MG63 (cell line): ENCODE measurements around the gene R3HDM1. TPM values are rescaled to one million over a fixed set of nuclear protein-coding genes. Genes with fewer than 3 reads are reported as not detected.
A peak's percentile ranks its signal among the peaks of the same experiment; 100 is the strongest.

Experiments used
- DNase-seq: peaks from one replicate; pipeline ENCODE4 v3.0.0-alpha.2; 2020
- H3K27me3 ChIP-seq: fragments of 250-450 bp; sonication (Bioruptor Pico); 2 replicates; pipeline ENCODE4 v1.5.1; 2020; ENCODE audit warnings: mild to moderate bottlenecking, moderate library complexity
- H3K36me3 ChIP-seq: fragments of 250-450 bp; sonication (Bioruptor Pico); 2 replicates; pipeline ENCODE4 v1.5.1; 2020; ENCODE audit warnings: mild to moderate bottlenecking, moderate library complexity
- H3K4me3 ChIP-seq: fragments of 250-450 bp; sonication (Bioruptor Pico); 2 replicates; pipeline ENCODE4 v1.5.1; 2020; ENCODE audit warnings: mild to moderate bottlenecking, moderate library complexity
- H3K9me3 ChIP-seq: fragments of 250-450 bp; sonication (Bioruptor Pico); 2 replicates; pipeline ENCODE4 v1.5.1; 2020; ENCODE audit warnings: mild to moderate bottlenecking, moderate library complexity
- total RNA-seq: library from RNA; depleted of rRNA; stranded (reverse); fragments of >200 nt; shearing (Covaris generic); gene quantifications from 2 replicates; pipeline ENCODE4 v1.2.3, GENCODE V29; 2014; ENCODE audit warnings: low replicate concordance

The R3HDM1 gene
- total RNA-seq, 1 experiment from 2014 or later: 6.1 TPM

GRCh38 chr2:135552887-135553286 is 21.6 kb downstream of the R3HDM1 start:
- no peak for DNase-seq
- Histone ChIP-seq H3K4me3 (no peak overlapping the region), H3K27me3 (no peaks in the 10 kb centered on the region; the same call in 1 of the 2 replicates), H3K36me3 (peaks cover 6% of the 10 kb centered on the region; the same call in 1 of the 2 replicates), H3K9me3 (no peaks in the 10 kb centered on the region)

DNA sequence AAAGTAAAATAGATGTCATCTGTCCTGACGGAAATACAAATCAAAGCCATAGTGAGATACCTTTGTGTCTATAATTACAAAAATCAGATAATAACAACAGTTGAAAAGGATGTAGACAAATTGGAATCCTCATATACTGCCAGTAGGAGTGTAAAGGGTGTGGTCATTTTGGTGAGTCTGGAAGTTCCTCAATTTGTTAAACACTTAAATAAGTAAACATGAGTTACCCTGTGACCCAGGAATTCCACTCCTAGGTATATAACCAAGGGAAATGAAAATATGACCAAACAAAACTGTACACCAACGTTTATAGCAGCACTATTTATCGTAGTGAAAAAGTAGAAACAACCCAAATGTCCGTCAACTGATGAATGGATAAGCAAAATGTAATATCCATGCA is 24.0 kb downstream of the R3HDM1 start:
- Histone ChIP-seq H3K9me3 (no peaks in the 10 kb centered on the region), H3K36me3 (peaks cover 3% of the 10 kb centered on the region; the same call in 1 of the 2 replicates), H3K4me3 (no peak overlapping the region), H3K27me3 (no peaks in the 10 kb centered on the region)
- no peak for DNase-seq

GRCh38 chr2:135557530-135557929 is 26.2 kb downstream of the R3HDM1 start:
- peaks cover 7% of the 10 kb centered on the region for H3K36me3 ChIP-seq
- H3K9me3 ChIP-seq: no peaks in the 10 kb centered on the region
- H3K27me3 ChIP-seq: no peaks in the 10 kb centered on the region
- no peak for DNase-seq
- H3K4me3 ChIP-seq: no peak overlapping the region

- no peaks in the 10 kb centered on the region for H3K9me3 ChIP-seq
- no peak overlapping the region for H3K4me3 ChIP-seq
- H3K36me3 ChIP-seq: peaks cover 4% of the 10 kb centered on the region
- H3K27me3 ChIP-seq: no peaks in the 10 kb centered on the region
- no peak for DNase-seq
Observed at GRCh38 chr2:135561925-135562324, 30.6 kb downstream of the R3HDM1 start.

GRCh38 chr2:135563793-135564192 is 32.5 kb downstream of the R3HDM1 start:
- peak; percentile 21 for DNase-seq
- Histone ChIP-seq H3K9me3 (no peaks in the 10 kb centered on the region), H3K27me3 (no peaks in the 10 kb centered on the region), H3K4me3 (no peak overlapping the region), H3K36me3 (peaks cover 4% of the 10 kb centered on the region)

GRCh38 chr2:135570884-135571283 is 39.6 kb downstream of the R3HDM1 start:
- Histone ChIP-seq H3K36me3 (peaks cover 3% of the 10 kb centered on the region), H3K9me3 (no peaks in the 10 kb centered on the region), H3K27me3 (no peaks in the 10 kb centered on the region), H3K4me3 (no peak overlapping the region)
- no peak for DNase-seq

DNA sequence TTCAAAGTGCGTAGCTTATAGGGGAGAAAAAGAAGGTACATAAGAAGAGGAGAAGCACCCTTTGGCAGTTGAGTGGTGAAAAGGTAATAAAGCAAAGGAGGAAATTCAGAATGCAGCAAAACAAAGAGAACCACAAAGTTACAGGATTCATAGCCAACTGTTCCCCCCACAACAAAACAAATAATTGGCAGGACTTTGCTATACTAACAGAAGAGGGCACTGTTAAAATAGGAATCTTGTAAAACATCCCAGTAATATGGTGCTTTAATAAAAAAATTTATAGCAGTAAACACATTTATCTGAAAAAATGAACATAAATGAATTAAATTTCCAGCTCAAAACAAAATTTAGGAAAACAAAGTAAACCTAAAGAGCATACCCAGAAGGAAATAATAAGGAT is 42.3 kb downstream of the R3HDM1 start:
- no peak for DNase-seq
- Histone ChIP-seq H3K27me3 (no peaks in the 10 kb centered on the region), H3K9me3 (no peaks in the 10 kb centered on the region), H3K4me3 (no peak overlapping the region), H3K36me3 (peaks cover 3% of the 10 kb centered on the region)

- no peak for DNase-seq
- H3K4me3 ChIP-seq: no peak overlapping the region
- no peaks in the 10 kb centered on the region for H3K9me3 ChIP-seq
- H3K27me3 ChIP-seq: no peaks in the 10 kb centered on the region
- 0 out of 2 replicates have a peak, but pooled peaks cover 2% of the 10 kb centered on the region for H3K36me3 ChIP-seq
Observed at GRCh38 chr2:135581282-135581681, 50.0 kb downstream of the R3HDM1 start.

- no peaks in the 10 kb centered on the region for H3K9me3 ChIP-seq
- H3K36me3 ChIP-seq: 0 out of 2 replicates have a peak, but pooled peaks cover 2% of the 10 kb centered on the region
- H3K27me3 ChIP-seq: no peaks in the 10 kb centered on the region
- DNase-seq: no peak
- H3K4me3 ChIP-seq: no peak overlapping the region
Observed at GRCh38 chr2:135582383-135582782, 51.1 kb downstream of the R3HDM1 start.

- DNase-seq: no peak
- H3K4me3 ChIP-seq: no peak overlapping the region
- no peaks in the 10 kb centered on the region for H3K27me3 ChIP-seq
- H3K9me3 ChIP-seq: no peaks in the 10 kb centered on the region
- H3K36me3 ChIP-seq: 0 out of 2 replicates have a peak, but pooled peaks cover 2% of the 10 kb centered on the region
Observed at GRCh38 chr2:135585586-135585985, 54.3 kb downstream of the R3HDM1 start.

DNA sequence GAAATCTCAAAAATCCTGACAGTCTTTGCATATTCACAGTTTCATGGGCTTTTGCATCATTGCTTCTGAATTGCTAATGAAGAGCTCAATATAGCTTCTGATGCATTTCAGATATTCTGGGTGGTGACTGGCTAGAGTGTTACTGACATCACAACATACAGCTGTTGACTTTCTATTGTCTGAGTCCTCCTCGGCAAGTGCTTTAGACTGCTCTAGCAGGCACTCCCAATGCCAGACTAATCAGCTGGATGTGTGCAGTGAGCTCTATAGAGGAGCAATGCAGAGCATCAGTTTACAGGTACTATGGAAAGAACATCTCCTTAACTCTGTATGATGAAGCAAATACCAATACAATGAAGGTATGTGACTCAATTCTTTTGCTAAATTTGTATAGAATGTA is 54.9 kb downstream of the R3HDM1 start:
- Histone ChIP-seq H3K9me3 (no peaks in the 10 kb centered on the region), H3K27me3 (no peaks in the 10 kb centered on the region), H3K4me3 (no peak overlapping the region), H3K36me3 (0 out of 2 replicates have a peak, but pooled peaks cover 2% of the 10 kb centered on the region)
- DNase-seq: no peak

DNA sequence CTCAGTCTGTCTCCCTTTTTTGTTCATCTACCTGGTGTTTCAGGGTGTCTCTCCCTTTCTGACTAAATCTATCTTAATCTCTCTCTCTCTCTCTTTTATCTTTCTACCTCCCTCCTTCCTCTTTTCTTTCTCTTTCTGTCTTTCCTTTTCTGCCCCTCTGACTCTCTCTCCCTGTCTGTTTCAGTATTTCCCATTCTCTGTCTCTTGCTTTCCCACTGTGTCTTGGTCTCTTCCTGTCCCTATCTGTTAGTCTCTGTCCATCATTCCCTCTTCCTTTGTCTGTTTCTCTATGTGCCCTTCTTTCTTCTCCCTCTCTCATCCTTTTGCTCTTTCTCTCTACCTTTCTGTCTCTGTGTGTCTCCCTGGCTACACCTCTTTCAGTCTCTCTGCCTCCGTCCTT is 56.7 kb downstream of the R3HDM1 start:
- H3K27me3 ChIP-seq: no peaks in the 10 kb centered on the region
- no peak for DNase-seq
- no peak overlapping the region for H3K4me3 ChIP-seq
- H3K9me3 ChIP-seq: peaks cover 5% of the 10 kb centered on the region; the same call in 1 of the 2 replicates
- H3K36me3 ChIP-seq: 0 out of 2 replicates have a peak, but pooled peaks cover 2% of the 10 kb centered on the region

GRCh38 chr2:135590619-135591260 is 59.5 kb downstream of the R3HDM1 start:
- Histone ChIP-seq H3K27me3 (no peaks in the 10 kb centered on the region), H3K4me3 (no peak overlapping the region), H3K36me3 (no peaks in the 10 kb centered on the region), H3K9me3 (peaks cover 5% of the 10 kb centered on the region; the same call in 1 of the 2 replicates)
- DNase-seq: no peak

DNA sequence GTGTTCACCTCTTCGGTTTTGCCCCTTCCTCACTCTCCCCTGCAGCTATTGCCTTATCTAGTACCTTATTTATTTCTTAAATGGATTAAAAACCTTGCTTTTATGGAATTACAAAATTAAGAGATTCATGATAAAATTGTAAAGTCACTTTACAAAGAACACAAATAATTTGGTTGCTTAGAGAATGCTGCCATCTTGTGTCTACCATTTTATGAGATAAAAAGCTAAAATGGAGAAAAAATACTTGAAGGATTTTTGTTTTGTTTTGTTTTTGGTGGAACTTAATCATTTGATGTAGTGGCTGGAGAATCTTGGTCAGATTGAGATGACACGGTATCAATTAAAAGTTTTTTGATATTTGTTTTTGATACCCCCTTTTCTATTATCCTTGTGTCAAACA is 69.6 kb downstream of the R3HDM1 start:
- DNase-seq: no peak
- H3K36me3 ChIP-seq: peaks cover 23% of the 10 kb centered on the region
- no peaks in the 10 kb centered on the region for H3K9me3 ChIP-seq
- H3K27me3 ChIP-seq: no peaks in the 10 kb centered on the region
- H3K4me3 ChIP-seq: no peak overlapping the region

DNA sequence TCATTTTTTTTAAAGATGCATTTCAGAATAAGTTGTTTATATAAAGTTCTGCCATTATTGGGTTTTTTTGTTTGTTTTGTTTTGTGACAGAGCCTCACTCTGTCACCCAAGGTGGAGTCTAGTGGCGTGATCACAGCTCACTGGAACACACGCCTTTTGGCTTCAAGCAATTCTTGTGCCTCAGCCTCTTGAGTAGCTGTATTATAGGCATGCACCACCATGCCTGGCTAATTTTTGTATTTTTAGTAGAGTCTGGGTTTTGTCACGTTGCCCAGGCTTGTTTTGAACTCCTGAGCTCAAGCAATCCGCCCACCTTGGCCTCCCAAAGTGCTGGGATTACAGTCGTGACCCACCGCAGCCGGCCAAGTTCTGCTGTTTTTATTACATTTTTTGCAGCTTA is 72.3 kb downstream of the R3HDM1 start:
- peaks cover 29% of the 10 kb centered on the region for H3K36me3 ChIP-seq
- H3K27me3 ChIP-seq: no peaks in the 10 kb centered on the region
- DNase-seq: no peak
- H3K9me3 ChIP-seq: no peaks in the 10 kb centered on the region
- no peak overlapping the region for H3K4me3 ChIP-seq

DNA sequence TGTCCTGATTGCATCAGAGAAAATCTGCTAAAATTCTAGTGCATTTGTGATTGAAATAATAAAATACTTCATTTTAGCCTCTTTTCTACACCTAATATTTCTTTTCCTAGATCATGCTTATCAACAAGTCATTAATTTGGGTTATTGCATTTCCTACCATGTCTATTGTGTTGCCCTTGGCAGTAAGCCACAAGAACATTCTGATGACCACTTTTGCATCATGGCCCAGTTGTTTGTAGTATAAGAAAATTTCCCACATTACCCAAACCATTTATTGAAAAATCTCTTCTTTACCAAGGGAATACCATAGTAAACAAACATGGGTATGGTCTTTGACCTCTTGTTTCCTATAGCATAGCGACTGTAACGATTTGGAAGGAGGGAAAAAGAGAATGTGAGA is 76.3 kb downstream of the R3HDM1 start:
- Histone ChIP-seq H3K36me3 (peaks cover 29% of the 10 kb centered on the region), H3K4me3 (no peak overlapping the region), H3K27me3 (no peaks in the 10 kb centered on the region), H3K9me3 (no peaks in the 10 kb centered on the region)
- no peak for DNase-seq

GRCh38 chr2:135612319-135612718 is 81.0 kb downstream of the R3HDM1 start:
- no peaks in the 10 kb centered on the region for H3K9me3 ChIP-seq
- H3K4me3 ChIP-seq: no peak overlapping the region
- H3K27me3 ChIP-seq: no peaks in the 10 kb centered on the region
- DNase-seq: no peak
- H3K36me3 ChIP-seq: peaks cover 2% of the 10 kb centered on the region; the same call in 1 of the 2 replicates

DNA sequence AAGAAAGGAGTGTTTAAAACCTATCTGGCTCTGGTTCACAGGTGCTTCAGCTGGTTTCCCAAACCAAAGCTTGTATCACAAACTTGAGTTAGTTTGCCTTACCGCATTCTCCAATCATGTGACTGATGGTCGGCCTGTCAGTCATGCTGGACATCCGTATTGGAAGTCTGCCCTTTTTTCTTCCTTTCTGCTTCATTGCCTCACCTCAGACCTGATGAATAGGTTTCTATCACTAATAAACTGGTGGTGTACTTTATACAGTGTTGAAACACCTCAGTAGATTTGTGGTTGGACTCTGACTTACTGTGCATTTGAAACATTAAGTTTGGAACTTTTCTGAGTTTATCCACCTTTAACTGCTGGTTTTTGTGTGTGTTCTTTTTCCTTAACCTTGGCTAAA is 84.1 kb downstream of the R3HDM1 start:
- DNase-seq: no peak
- Histone ChIP-seq H3K27me3 (no peaks in the 10 kb centered on the region), H3K4me3 (no peak overlapping the region), H3K36me3 (no peaks in the 10 kb centered on the region), H3K9me3 (no peaks in the 10 kb centered on the region)
